ENCODE data around the gene SPON1.

Gene SPON1

GRCh38 chr11:13962562-13963168, at the start of gene SPON1:
SPON1 (plus strand) TSS chr11:13962723; CDS start chr11:13962905, 182 bp downstream.
- no peak for DNase-seq (ENCODE audit: low read depth, low spot score)
- H3K4me3 ChIP-seq (ENCODE audit: insufficient read length, low read depth): peak within 1 kb of the TSS; percentile 62
- H3K36me3 ChIP-seq (ENCODE audit: insufficient read depth, insufficient read length, low read length): no peaks in the 10 kb centered on the region
- peak within 1 kb of the TSS; percentile 83 for H3K9ac ChIP-seq (ENCODE audit: insufficient read length, low read depth)
- no peak for TF ChIP-seq YY1 (IDR thresholded peaks at IDR 0.05; ENCODE audit: insufficient read depth, insufficient read length)
- TF ChIP-seq ZNF274 (IDR thresholded peaks at IDR 0.05; ENCODE audit: low read depth, low read length): no peak
- TF ChIP-seq SUZ12 (IDR thresholded peaks at IDR 0.05; ENCODE audit: extremely low read depth, insufficient read depth, insufficient read length): no peak
- H3K27me3 ChIP-seq (ENCODE audit: insufficient read depth, insufficient read length): peaks cover 67% of the 10 kb centered on the region
- peaks cover 4% of the 10 kb centered on the region for H3K4me1 ChIP-seq (ENCODE audit: insufficient read depth, insufficient read length)
- no peaks in the 10 kb centered on the region for H3K9me3 ChIP-seq (ENCODE audit: insufficient read depth, low read length)

GRCh38 chr11:13917264-13917663, 45.3 kb upstream of the SPON1 start:
- Histone ChIP-seq H3K9ac (ENCODE audit: insufficient read length, low read depth) (no peak overlapping the region), H3K9me3 (ENCODE audit: insufficient read depth, low read length) (no peaks in the 10 kb centered on the region), H3K4me1 (ENCODE audit: insufficient read depth, insufficient read length) (no peaks in the 10 kb centered on the region), H3K4me3 (ENCODE audit: insufficient read length, low read depth) (no peak overlapping the region), H3K27me3 (ENCODE audit: insufficient read depth, insufficient read length) (no peaks in the 10 kb centered on the region), H3K36me3 (ENCODE audit: insufficient read depth, insufficient read length, low read length) (no peaks in the 10 kb centered on the region)
- DNase-seq (ENCODE audit: low read depth, low spot score): no peak
- TF ChIP-seq YY1 (IDR thresholded peaks at IDR 0.05; ENCODE audit: insufficient read depth, insufficient read length) (no peak), ZNF274 (IDR thresholded peaks at IDR 0.05; ENCODE audit: low read depth, low read length) (no peak), SUZ12 (IDR thresholded peaks at IDR 0.05; ENCODE audit: extremely low read depth, insufficient read depth, insufficient read length) (no peak)

GRCh38 chr11:13917904-13918303, 44.6 kb upstream of the SPON1 start:
- H3K4me3 ChIP-seq (ENCODE audit: insufficient read length, low read depth): no peak overlapping the region
- no peaks in the 10 kb centered on the region for H3K27me3 ChIP-seq (ENCODE audit: insufficient read depth, insufficient read length)
- H3K4me1 ChIP-seq (ENCODE audit: insufficient read depth, insufficient read length): peaks cover 2% of the 10 kb centered on the region
- no peak for DNase-seq (ENCODE audit: low read depth, low spot score)
- H3K9ac ChIP-seq (ENCODE audit: insufficient read length, low read depth): no peak overlapping the region
- no peak for TF ChIP-seq ZNF274 (IDR thresholded peaks at IDR 0.05; ENCODE audit: low read depth, low read length)
- TF ChIP-seq SUZ12 (IDR thresholded peaks at IDR 0.05; ENCODE audit: extremely low read depth, insufficient read depth, insufficient read length): no peak
- TF ChIP-seq YY1 (IDR thresholded peaks at IDR 0.05; ENCODE audit: insufficient read depth, insufficient read length): no peak
- no peaks in the 10 kb centered on the region for H3K36me3 ChIP-seq (ENCODE audit: insufficient read depth, insufficient read length, low read length)
- H3K9me3 ChIP-seq (ENCODE audit: insufficient read depth, low read length): no peaks in the 10 kb centered on the region

GRCh38 chr11:13920756-13921155, 41.8 kb upstream of the SPON1 start:
- no peaks in the 10 kb centered on the region for H3K36me3 ChIP-seq (ENCODE audit: insufficient read depth, insufficient read length, low read length)
- no peaks in the 10 kb centered on the region for H3K27me3 ChIP-seq (ENCODE audit: insufficient read depth, insufficient read length)
- H3K9me3 ChIP-seq (ENCODE audit: insufficient read depth, low read length): no peaks in the 10 kb centered on the region
- DNase-seq (ENCODE audit: low read depth, low spot score): no peak
- H3K4me1 ChIP-seq (ENCODE audit: insufficient read depth, insufficient read length): peaks cover 2% of the 10 kb centered on the region
- TF ChIP-seq SUZ12 (IDR thresholded peaks at IDR 0.05; ENCODE audit: extremely low read depth, insufficient read depth, insufficient read length): no peak
- TF ChIP-seq YY1 (IDR thresholded peaks at IDR 0.05; ENCODE audit: insufficient read depth, insufficient read length): no peak
- TF ChIP-seq ZNF274 (IDR thresholded peaks at IDR 0.05; ENCODE audit: low read depth, low read length): no peak
- H3K9ac ChIP-seq (ENCODE audit: insufficient read length, low read depth): no peak overlapping the region
- no peak overlapping the region for H3K4me3 ChIP-seq (ENCODE audit: insufficient read length, low read depth)

GRCh38 chr11:13921545-13921944, 41.0 kb upstream of the SPON1 start:
- peaks cover 2% of the 10 kb centered on the region for H3K4me1 ChIP-seq (ENCODE audit: insufficient read depth, insufficient read length)
- no peaks in the 10 kb centered on the region for H3K36me3 ChIP-seq (ENCODE audit: insufficient read depth, insufficient read length, low read length)
- TF ChIP-seq SUZ12 (IDR thresholded peaks at IDR 0.05; ENCODE audit: extremely low read depth, insufficient read depth, insufficient read length) (no peak), ZNF274 (IDR thresholded peaks at IDR 0.05; ENCODE audit: low read depth, low read length) (no peak), YY1 (IDR thresholded peaks at IDR 0.05; ENCODE audit: insufficient read depth, insufficient read length) (no peak)
- no peak overlapping the region for H3K4me3 ChIP-seq (ENCODE audit: insufficient read length, low read depth)
- H3K9me3 ChIP-seq (ENCODE audit: insufficient read depth, low read length): no peaks in the 10 kb centered on the region
- no peaks in the 10 kb centered on the region for H3K27me3 ChIP-seq (ENCODE audit: insufficient read depth, insufficient read length)
- H3K9ac ChIP-seq (ENCODE audit: insufficient read length, low read depth): no peak overlapping the region
- no peak for DNase-seq (ENCODE audit: low read depth, low spot score)

- Histone ChIP-seq H3K9ac (ENCODE audit: insufficient read length, low read depth) (no peak overlapping the region), H3K9me3 (ENCODE audit: insufficient read depth, low read length) (no peaks in the 10 kb centered on the region), H3K4me3 (ENCODE audit: insufficient read length, low read depth) (no peak overlapping the region), H3K27me3 (ENCODE audit: insufficient read depth, insufficient read length) (no peaks in the 10 kb centered on the region), H3K4me1 (ENCODE audit: insufficient read depth, insufficient read length) (peaks cover 2% of the 10 kb centered on the region), H3K36me3 (ENCODE audit: insufficient read depth, insufficient read length, low read length) (no peaks in the 10 kb centered on the region)
- TF ChIP-seq ZNF274 (IDR thresholded peaks at IDR 0.05; ENCODE audit: low read depth, low read length): no peak
- no peak for TF ChIP-seq YY1 (IDR thresholded peaks at IDR 0.05; ENCODE audit: insufficient read depth, insufficient read length)
- TF ChIP-seq SUZ12 (IDR thresholded peaks at IDR 0.05; ENCODE audit: extremely low read depth, insufficient read depth, insufficient read length): no peak
- no peak for DNase-seq (ENCODE audit: low read depth, low spot score)
Observed at GRCh38 chr11:13923182-13923581, 39.3 kb upstream of the SPON1 start.

- DNase-seq (ENCODE audit: low read depth, low spot score): no peak
- Histone ChIP-seq H3K4me1 (ENCODE audit: insufficient read depth, insufficient read length) (peaks cover 2% of the 10 kb centered on the region), H3K9ac (ENCODE audit: insufficient read length, low read depth) (no peak overlapping the region), H3K4me3 (ENCODE audit: insufficient read length, low read depth) (no peak overlapping the region), H3K27me3 (ENCODE audit: insufficient read depth, insufficient read length) (no peaks in the 10 kb centered on the region), H3K9me3 (ENCODE audit: insufficient read depth, low read length) (no peaks in the 10 kb centered on the region), H3K36me3 (ENCODE audit: insufficient read depth, insufficient read length, low read length) (no peaks in the 10 kb centered on the region)
- TF ChIP-seq YY1 (IDR thresholded peaks at IDR 0.05; ENCODE audit: insufficient read depth, insufficient read length) (no peak), ZNF274 (IDR thresholded peaks at IDR 0.05; ENCODE audit: low read depth, low read length) (no peak), SUZ12 (IDR thresholded peaks at IDR 0.05; ENCODE audit: extremely low read depth, insufficient read depth, insufficient read length) (no peak)
Observed at GRCh38 chr11:13923716-13924650, 38.5 kb upstream of the SPON1 start.

Measured in NT2/D1 (cell line).